Fibroblast of villous mesenchyme (primary cell): ENCODE measurements around the gene C15orf61. TPM values are rescaled to one million over a fixed set of nuclear protein-coding genes. Genes with fewer than 3 reads are reported as not detected.
A peak's percentile ranks its signal among the peaks of the same experiment; 100 is the strongest.

Experiments used
- DNase-seq: peaks from one replicate; pipeline ENCODE4 v3.0.0-alpha.2; 2010; ENCODE audit warnings: low read depth
- H3K4me3 ChIP-seq: 2 replicates; pipeline ENCODE4 v1.5.1; 2011; ENCODE audit warnings: low read depth, mild to moderate bottlenecking, low read length
- total RNA-seq: library from RNA; depleted of rRNA; stranded (reverse); fragments of >200 nt; gene quantifications from 2 replicates; pipeline ENCODE4 v1.2.3, GENCODE V29; 2012
- TF ChIP-seq, protein P1 (sequence below): IDR thresholded peaks from 2 replicates; pipeline ENCODE4 v1.5.1; 2012; ENCODE audit warnings: low read depth, mild to moderate bottlenecking, low read length; ENCODE audit not compliant: insufficient read depth

Gene C15orf61
- total RNA-seq, 1 donor = 2.6 TPM

DNA sequence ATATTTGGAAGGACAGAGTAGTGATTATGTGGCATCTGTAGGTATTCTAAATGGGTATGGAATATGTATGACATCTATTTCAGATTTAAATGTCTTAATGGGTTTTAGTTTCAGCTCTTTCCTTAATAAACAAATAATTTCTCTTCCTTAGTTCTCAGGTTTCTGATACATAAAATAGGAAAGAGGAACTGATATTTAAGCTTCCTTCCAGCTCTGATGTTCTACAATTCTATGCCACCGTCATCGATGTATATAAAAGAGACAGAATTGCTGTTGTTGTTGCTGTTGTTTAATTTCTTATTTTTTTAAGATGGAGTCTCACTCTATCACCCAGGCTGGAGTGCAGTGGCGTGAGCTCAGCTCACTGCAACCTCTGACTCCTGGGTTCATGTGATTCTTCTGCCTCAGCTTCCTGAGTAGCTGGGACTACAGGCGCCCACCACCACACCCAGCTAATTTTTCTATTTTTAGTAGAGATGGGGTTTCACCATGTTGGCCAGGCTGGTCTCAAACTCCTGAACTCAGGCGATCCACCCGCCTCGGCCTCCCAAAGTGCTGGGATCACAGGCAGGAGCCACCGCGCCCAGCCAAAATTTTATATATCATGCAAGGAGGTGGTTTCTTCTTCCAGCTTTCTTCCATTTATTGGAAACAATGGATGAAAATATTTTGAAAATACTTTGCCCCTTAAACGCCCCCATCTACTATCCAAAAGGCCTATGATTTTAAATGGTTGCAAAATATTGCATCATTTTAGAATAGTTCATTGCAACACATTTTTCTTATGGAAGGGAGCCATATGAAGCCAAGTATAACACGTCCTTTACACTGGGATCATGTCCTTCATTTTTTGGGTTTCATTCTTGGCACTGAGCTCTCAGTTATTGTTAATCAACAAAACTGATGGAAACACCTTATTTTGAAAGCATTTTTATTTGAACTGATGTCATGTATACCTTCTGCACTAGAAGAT lies 13.9 kb upstream of the C15orf61 start:
- peak; percentile 58 for DNase-seq
- H3K4me3 ChIP-seq = no peak overlapping the region
- TF ChIP-seq, protein P1, sequence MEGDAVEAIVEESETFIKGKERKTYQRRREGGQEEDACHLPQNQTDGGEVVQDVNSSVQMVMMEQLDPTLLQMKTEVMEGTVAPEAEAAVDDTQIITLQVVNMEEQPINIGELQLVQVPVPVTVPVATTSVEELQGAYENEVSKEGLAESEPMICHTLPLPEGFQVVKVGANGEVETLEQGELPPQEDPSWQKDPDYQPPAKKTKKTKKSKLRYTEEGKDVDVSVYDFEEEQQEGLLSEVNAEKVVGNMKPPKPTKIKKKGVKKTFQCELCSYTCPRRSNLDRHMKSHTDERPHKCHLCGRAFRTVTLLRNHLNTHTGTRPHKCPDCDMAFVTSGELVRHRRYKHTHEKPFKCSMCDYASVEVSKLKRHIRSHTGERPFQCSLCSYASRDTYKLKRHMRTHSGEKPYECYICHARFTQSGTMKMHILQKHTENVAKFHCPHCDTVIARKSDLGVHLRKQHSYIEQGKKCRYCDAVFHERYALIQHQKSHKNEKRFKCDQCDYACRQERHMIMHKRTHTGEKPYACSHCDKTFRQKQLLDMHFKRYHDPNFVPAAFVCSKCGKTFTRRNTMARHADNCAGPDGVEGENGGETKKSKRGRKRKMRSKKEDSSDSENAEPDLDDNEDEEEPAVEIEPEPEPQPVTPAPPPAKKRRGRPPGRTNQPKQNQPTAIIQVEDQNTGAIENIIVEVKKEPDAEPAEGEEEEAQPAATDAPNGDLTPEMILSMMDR = no peak

DNA sequence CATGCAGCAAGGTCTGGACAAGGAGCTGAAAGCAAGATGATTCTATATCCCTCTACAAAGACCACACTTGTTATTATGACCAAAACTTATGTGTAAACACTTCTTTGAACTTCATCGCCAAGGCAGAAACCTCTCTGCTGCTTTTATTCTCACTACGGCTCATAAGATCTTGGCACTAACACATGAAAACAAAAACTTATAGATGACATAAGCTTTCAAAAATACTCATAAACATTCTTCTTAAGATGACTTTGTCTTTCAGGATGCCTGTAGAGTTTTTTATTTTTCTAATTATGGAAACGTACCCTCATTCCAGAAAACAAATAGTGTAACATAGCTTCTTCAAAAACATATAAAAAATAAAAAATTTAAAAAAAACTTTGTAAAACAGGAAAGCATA lies 12.5 kb upstream of the C15orf61 start:
- TF ChIP-seq, protein P1 = no peak
- H3K4me3 ChIP-seq = no peak overlapping the region
- no peak for DNase-seq

DNA sequence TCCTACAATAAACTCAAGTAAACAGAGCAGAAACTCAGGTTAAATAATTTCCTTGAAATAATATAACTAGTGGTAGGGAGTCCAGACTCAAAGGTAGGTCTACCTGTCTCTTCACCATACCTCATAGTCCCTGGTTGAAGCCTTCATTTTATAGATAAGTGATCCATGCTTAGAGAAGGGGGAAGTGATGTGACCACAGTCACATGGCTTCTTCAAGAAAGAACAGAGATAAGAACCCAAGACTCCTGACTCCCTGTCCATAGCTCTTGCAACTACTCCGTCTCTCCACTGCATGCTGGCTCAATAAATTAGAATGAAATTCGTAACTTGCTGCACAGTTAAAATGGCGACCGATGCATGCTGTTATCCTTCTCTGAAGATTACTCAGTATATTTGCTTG lies 11.0 kb upstream of the C15orf61 start:
- TF ChIP-seq, protein P1 = no peak
- DNase-seq = no peak
- H3K4me3 ChIP-seq = no peak overlapping the region

DNA sequence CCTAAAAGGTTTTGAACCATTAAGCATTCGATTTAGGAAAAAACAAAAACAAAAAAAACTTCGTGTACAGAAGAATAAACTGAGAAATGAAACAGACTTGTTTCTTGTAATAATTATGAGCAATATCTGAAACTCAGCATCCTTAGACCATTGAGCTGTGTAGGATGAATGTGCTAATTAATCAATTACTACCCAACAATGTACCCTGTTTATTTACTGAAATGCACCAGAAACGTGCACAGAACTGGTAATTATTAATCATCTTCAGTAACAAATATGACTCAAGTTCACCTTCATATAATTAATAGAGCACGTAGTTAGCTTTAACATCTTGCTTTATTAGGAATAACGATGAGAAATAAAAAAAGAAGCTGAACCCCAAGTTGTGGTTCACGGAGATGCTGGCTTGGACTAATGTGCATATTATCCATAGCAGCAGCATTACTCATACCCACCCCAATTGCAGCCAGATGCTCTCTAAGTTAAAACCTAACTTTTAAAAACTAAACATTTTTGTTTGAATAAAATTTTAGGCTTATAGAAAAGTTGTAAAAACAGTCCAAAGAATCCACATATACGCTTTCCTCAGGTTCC lies 10.2 kb upstream of the C15orf61 start:
- no peak overlapping the region for H3K4me3 ChIP-seq
- TF ChIP-seq, protein P1 = no peak
- DNase-seq = peak; percentile 54

DNA sequence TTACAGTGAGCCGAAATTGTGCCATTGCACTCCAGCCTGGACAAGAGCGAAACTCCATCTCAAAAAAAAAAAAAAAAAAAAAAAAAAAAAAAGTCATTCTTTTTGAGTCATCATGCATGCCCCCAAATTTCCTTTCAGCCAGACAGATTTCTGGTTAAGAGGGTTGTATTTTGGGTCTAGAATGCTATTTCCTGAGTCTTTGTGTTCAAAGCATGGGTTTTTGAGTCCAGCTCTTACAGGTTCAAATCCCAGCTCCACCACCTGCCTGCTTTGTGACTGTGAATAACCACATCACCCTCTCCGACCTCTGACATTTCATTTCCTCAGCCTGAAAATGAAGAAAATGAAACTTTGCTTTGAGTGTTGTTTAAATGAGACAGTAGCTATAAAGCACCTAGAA lies 9.3 kb upstream of the C15orf61 start:
- no peak overlapping the region for H3K4me3 ChIP-seq
- TF ChIP-seq, protein P1 = no peak
- peak; percentile 13 for DNase-seq

DNA sequence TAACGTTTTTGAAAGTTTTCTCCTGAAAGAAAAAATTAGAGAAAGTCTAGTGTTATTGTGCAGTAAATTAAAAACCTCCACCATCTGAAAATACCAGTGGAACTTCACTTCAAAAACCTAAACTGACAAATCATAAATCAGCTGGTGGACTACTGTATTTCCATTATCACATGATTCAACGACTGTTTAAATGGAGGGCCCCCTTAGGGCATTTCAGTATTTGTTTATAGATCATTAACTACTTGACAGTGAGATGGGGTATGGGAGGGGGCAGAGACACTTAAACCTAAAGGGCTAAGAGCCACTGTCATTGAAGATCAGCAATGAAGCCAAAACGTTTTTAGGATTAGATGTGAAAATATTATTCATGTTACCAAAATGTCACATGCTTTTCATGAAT lies 8.8 kb upstream of the C15orf61 start:
- H3K4me3 ChIP-seq = no peak overlapping the region
- TF ChIP-seq, protein P1 = no peak
- DNase-seq = no peak
